Adrenal gland (tissue), 5 donors: ENCODE measurements around the gene CPHXL.

ENCODE experiments used
- POLR2A ChIP-seq, 2 donors: fragments of 450-650 bp; IDR thresholded peaks; one replicate each; pipeline ENCODE4 v1.6.1; 2017; ENCODE audit warnings: antibody characterized with exemption in 2 of 2, mild to moderate bottlenecking in 2 of 2, moderate library complexity in 1 of 2
- TF ChIP-seq, protein P1 (sequence below), 6 experiments: fragments of 450-650 bp in 4 of 6; fragments of 200-600 bp in 2 of 6; sonication (generic) in 1 of 6; IDR thresholded peaks; 1 replicate in 5 of 6; 2 replicates in 1 of 6; pipeline versions ENCODE4 v1.5.1 to v1.8.0; 2016 to 2021; ENCODE audit warnings: antibody characterized with exemption in 6 of 6, mild to moderate bottlenecking in 2 of 6, moderate library complexity in 1 of 6
- donor health status: DM: no; HTN: no; CAD: no.

- TF ChIP-seq, protein P1, sequence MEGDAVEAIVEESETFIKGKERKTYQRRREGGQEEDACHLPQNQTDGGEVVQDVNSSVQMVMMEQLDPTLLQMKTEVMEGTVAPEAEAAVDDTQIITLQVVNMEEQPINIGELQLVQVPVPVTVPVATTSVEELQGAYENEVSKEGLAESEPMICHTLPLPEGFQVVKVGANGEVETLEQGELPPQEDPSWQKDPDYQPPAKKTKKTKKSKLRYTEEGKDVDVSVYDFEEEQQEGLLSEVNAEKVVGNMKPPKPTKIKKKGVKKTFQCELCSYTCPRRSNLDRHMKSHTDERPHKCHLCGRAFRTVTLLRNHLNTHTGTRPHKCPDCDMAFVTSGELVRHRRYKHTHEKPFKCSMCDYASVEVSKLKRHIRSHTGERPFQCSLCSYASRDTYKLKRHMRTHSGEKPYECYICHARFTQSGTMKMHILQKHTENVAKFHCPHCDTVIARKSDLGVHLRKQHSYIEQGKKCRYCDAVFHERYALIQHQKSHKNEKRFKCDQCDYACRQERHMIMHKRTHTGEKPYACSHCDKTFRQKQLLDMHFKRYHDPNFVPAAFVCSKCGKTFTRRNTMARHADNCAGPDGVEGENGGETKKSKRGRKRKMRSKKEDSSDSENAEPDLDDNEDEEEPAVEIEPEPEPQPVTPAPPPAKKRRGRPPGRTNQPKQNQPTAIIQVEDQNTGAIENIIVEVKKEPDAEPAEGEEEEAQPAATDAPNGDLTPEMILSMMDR (IDR thresholded peaks at IDR 0.05), result no peak
- TF ChIP-seq POLR2A (IDR thresholded peaks at IDR 0.05), result no peak
These were observed 30.6 kb downstream of the CPHXL start for GRCh38 chr16:75695708-75696107.
